Right atrium auricular region (tissue), 2 donors: ENCODE measurements around the gene DLG2. TPM values are rescaled to one million over a fixed set of nuclear protein-coding genes. Genes with fewer than 3 reads are reported as not detected.

Source experiments
- DNase-seq: peaks from one replicate; pipeline ENCODE4 v3.0.0-alpha.2; 2019; ENCODE audit warnings: low spot score
- H3K27ac ChIP-seq, 2 donors: fragments of 200-600 bp; sonication (generic); 1 replicate in 1 of 2; 2 replicates in 1 of 2; pipeline ENCODE4 v1.5.1; 2016 to 2019
- H3K27me3 ChIP-seq, 2 donors: fragments of 200-600 bp; sonication (generic); one replicate each; pipeline versions ENCODE4 v1.5.1 to v1.6.0; 2017 to 2019
- H3K36me3 ChIP-seq: fragments of 200-600 bp; sonication (generic); one replicate; pipeline ENCODE4 v1.5.1; 2016
- H3K4me1 ChIP-seq, 2 donors: fragments of 200-600 bp; sonication (generic); one replicate each; pipeline versions ENCODE4 v1.5.1 to v1.6.0; 2017 to 2019
- H3K4me3 ChIP-seq, 2 donors: fragments of 200-600 bp; sonication (generic); 1 replicate in 1 of 2; 2 replicates in 1 of 2; pipeline ENCODE4 v1.5.1; 2017 to 2019; ENCODE audit warnings: mild to moderate bottlenecking in 1 of 2, moderate library complexity in 1 of 2
- H3K9me3 ChIP-seq, 2 donors: fragments of 200-600 bp; sonication (generic); one replicate each; pipeline ENCODE4 v1.5.1; 2019
- total RNA-seq, 2 donors: library from RNA; depleted of rRNA; stranded (reverse); fragments of >200 nt; gene quantifications; one replicate each; pipeline ENCODE4 v1.1.0, GENCODE V29; 2016
- TF ChIP-seq, protein P1 (sequence below), 2 donors: fragments of 200-600 bp; sonication (generic); IDR thresholded peaks; one replicate each; pipeline ENCODE4 v1.5.1; 2019; ENCODE audit warnings: antibody characterized with exemption in 2 of 2

The DLG2 gene
- total RNA-seq, 2 donors from 2014 or later, result 6.6 to 6.7 TPM

DNA sequence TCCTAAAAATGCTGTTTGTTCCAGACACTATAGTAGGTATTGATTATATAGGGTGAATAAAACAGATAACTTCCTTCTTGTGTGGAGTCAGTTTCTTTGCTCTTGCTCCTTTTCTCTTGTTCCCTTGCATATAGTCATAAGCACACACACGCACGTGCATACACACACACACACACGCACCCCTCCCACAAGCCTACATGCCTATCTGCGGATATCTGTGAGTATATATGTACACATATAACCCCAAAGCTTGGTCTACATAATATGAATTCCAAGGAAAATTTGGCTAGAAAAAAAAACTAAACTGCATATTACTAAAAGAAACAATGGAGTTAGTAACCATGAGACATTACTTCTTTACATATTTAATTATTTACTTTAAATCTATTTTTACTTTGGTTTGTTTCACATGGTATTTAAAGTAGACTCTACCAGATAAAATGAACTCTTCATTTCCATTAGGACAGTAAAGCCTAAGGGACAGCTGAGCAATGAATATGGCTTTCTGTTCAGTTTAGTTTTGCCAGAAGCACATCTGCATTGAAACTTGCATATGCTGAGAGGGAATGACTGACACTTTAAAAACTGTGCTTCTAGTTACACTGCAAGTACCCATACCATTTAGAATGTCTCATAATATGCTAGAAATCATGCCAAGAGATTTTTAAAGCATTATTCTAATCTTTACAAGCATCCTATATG is 676.4 kb downstream of the DLG2 start:
- DNase-seq, result no peak

DNA sequence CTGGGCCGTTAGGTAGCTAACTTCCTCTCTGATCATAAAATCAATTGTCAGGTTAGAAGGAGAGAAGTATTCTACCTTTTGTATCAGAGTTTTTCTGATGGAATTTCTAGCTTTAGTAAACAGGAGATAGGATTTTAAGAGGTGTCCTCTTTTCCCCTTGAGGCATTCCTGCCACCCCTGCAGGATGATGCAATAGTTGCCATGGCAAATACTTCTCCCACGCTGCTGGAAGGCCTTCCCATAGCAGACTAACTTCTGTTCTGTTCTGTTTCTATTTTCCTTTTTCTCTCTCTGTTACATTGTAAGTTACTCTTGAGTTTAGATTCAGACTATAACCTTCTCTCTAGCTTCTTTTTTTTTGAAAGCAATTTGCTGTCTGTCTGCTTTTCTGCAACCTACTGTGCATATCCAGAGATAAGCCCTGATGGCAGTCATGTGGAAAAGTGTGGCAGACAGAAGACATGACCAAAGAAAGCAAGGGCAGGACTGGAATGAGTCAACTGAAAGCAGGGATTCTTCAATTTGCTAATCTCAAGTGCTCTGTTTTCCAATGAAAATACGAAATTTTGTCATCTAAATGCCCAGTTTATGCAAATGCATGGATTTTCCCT is 679.1 kb downstream of the DLG2 start:
- Histone ChIP-seq H3K9me3 (peaks cover 0 to 4% of the 10 kb centered on the region in 2 donors), H3K4me1 (no peaks in the 10 kb centered on the region), H3K27me3 (no peaks in the 10 kb centered on the region), H3K27ac (peak overlapping the region in 1 of 2 donors; percentile 41), H3K4me3 (no peak overlapping the region), H3K36me3 (no peaks in the 10 kb centered on the region)
- TF ChIP-seq, protein P1, sequence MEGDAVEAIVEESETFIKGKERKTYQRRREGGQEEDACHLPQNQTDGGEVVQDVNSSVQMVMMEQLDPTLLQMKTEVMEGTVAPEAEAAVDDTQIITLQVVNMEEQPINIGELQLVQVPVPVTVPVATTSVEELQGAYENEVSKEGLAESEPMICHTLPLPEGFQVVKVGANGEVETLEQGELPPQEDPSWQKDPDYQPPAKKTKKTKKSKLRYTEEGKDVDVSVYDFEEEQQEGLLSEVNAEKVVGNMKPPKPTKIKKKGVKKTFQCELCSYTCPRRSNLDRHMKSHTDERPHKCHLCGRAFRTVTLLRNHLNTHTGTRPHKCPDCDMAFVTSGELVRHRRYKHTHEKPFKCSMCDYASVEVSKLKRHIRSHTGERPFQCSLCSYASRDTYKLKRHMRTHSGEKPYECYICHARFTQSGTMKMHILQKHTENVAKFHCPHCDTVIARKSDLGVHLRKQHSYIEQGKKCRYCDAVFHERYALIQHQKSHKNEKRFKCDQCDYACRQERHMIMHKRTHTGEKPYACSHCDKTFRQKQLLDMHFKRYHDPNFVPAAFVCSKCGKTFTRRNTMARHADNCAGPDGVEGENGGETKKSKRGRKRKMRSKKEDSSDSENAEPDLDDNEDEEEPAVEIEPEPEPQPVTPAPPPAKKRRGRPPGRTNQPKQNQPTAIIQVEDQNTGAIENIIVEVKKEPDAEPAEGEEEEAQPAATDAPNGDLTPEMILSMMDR (IDR thresholded peaks at IDR 0.05), result no peak
- no peak for DNase-seq

More for the DNA sequence above, 676.4 kb downstream of the DLG2 start:
- no peak overlapping the region for H3K27ac ChIP-seq
- H3K9me3 ChIP-seq, result no peaks in the 10 kb centered on the region
- H3K27me3 ChIP-seq, result no peaks in the 10 kb centered on the region
- no peaks in the 10 kb centered on the region for H3K4me1 ChIP-seq
- no peaks in the 10 kb centered on the region for H3K36me3 ChIP-seq
- no peak overlapping the region for H3K4me3 ChIP-seq
- TF ChIP-seq, protein P1 (IDR thresholded peaks at IDR 0.05), result no peak

DNA sequence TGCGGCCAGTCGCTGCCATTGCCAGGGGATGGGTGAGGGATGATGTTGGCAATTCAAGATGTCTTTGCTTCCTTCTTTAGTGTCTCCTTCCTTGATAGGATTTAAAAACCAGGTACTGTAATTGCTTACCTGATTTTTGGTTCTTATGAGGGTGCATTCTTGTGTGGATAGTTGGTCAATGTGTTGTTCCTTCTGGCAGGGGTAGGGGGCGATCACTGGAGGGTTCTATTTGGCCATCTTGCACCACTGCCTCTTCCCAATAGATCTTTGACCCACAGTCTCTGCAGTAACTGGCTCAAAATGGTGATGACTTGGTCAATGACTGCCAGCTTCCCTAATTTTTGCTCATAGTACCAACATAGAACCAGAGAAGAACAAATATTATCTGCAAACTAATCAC is 680.1 kb downstream of the DLG2 start:
- TF ChIP-seq, protein P1 (IDR thresholded peaks at IDR 0.05), result no peak
- H3K36me3 ChIP-seq, result no peaks in the 10 kb centered on the region
- H3K27ac ChIP-seq, result no peak overlapping the region
- no peak for DNase-seq
- no peaks in the 10 kb centered on the region for H3K27me3 ChIP-seq
- no peaks in the 10 kb centered on the region for H3K4me1 ChIP-seq
- no peak overlapping the region for H3K4me3 ChIP-seq
- peaks cover 0 to 4% of the 10 kb centered on the region in 2 donors for H3K9me3 ChIP-seq

DNA sequence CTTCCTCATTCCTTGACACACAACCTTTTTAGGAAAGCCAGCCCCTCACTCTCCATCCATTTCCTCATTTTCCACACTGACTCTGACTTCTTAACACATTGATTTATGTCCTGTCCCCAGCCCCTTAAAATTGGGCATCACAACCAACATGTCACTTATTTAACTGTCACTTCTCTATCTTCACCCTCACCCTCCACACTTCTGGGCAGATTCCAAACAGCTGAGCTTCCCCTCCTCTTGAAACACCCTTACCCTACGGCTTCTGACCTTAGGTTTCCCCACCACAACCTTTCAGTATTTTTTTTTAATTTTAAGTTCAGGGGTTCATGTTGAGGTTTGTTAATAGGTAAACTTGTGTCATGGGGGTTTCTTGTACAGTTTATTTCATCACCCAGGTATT is 696.3 kb downstream of the DLG2 start:
- Histone ChIP-seq H3K36me3 (no peaks in the 10 kb centered on the region), H3K4me3 (no peak overlapping the region), H3K27ac (no peak overlapping the region), H3K4me1 (no peaks in the 10 kb centered on the region), H3K9me3 (no peaks in the 10 kb centered on the region), H3K27me3 (no peaks in the 10 kb centered on the region)
- no peak for DNase-seq
- TF ChIP-seq, protein P1 (IDR thresholded peaks at IDR 0.05), result no peak

DNA sequence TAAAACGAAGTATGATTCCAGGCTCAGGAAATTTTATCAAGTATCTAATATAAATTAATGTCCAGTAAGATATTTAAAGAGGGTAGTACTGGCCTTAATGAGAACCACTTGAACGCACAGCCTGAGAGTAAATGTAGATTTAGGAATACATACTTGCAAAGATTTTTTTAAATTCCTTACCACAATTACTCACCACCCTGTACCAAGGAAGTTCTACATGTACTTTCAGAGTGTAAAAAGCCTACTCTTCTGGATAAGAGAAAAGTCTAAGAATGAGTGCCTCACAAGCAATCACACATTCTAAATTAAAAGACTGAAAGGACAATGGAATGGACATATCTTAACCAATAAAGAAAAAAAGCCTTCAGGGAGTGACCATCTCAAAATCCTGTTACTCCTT is 697.4 kb downstream of the DLG2 start:
- H3K4me1 ChIP-seq, result no peaks in the 10 kb centered on the region
- TF ChIP-seq, protein P1 (IDR thresholded peaks at IDR 0.05), result no peak

More for the DNA sequence above, 697.4 kb downstream of the DLG2 start:
- H3K27ac ChIP-seq, result no peak overlapping the region
- H3K27me3 ChIP-seq, result no peaks in the 10 kb centered on the region
- no peaks in the 10 kb centered on the region for H3K9me3 ChIP-seq
- no peaks in the 10 kb centered on the region for H3K36me3 ChIP-seq
- H3K4me3 ChIP-seq, result no peak overlapping the region
- DNase-seq, result no peak
